GM12878 (cell line): ENCODE data around the gene GARS1. TPM values are rescaled to one million over a fixed set of nuclear protein-coding genes. Genes with fewer than 3 reads are reported as not detected.

Experiments used
- BCL11A ChIP-seq: IDR thresholded peaks from 2 replicates; pipeline ENCODE4 v1.6.1; 2011; ENCODE audit warnings: low read depth, low read length
- CHD2 ChIP-seq: IDR thresholded peaks from 2 replicates; pipeline ENCODE4 v1.6.1; 2011; ENCODE audit warnings: low read depth, low read length, improper control_type of control experiment, borderline replicate concordance
- CREB1 ChIP-seq: IDR thresholded peaks from 2 replicates; pipeline ENCODE4 v1.6.1; 2012; ENCODE audit warnings: low read depth, mild to moderate bottlenecking, inconsistent platforms
- ETV6 ChIP-seq, 2 experiments: fragments of 450-650 bp in 1 of 2; IDR thresholded peaks in 1 of 2; conservative IDR thresholded peaks in 1 of 2; 2 replicates each; pipeline ENCODE4 v1.6.1; 2014; ENCODE audit warnings: antibody characterized with exemption in 1 of 2, borderline replicate concordance in 1 of 2, low read depth in 1 of 2, mild to moderate bottlenecking in 1 of 2, moderate library complexity in 1 of 2
- GABPA ChIP-seq: IDR thresholded peaks from 2 replicates; pipeline ENCODE4 v1.6.1; 2014; ENCODE audit warnings: antibody characterized with exemption, low read depth, mild to moderate bottlenecking, inconsistent platforms
- PAX5 ChIP-seq: IDR thresholded peaks from 2 replicates; pipeline ENCODE4 v1.6.1; 2011; ENCODE audit warnings: low read depth, low read length, borderline replicate concordance
- RUNX3 ChIP-seq: IDR thresholded peaks from 2 replicates; pipeline ENCODE4 v1.6.1; 2012; ENCODE audit warnings: low read length, inconsistent platforms
- SIN3A ChIP-seq: IDR thresholded peaks from 2 replicates; pipeline ENCODE4 v1.6.1; 2012; ENCODE audit warnings: low read depth, low read length, improper control_type of control experiment
- TCF7 ChIP-seq: IDR thresholded peaks from 2 replicates; pipeline ENCODE4 v1.6.1; 2014; ENCODE audit warnings: antibody characterized with exemption, borderline replicate concordance
- WRNIP1 ChIP-seq: IDR thresholded peaks from 2 replicates; pipeline ENCODE4 v1.6.1; 2011; ENCODE audit warnings: low read depth, low read length, improper control_type of control experiment, borderline replicate concordance
- polyA plus RNA-seq, 11 experiments: library from polyadenylated mRNA; depleted of rRNA in 4 of 11; unstranded in 6 of 11; stranded (reverse) in 5 of 11; fragments of >200 nt; fragmentation: Nextera tagmentation in 4 of 11; fragmentation: Illumina TruSeq in 1 of 11; extraction: Ambion mirVana in 4 of 11; extraction: Trizol in 1 of 11; gene quantifications; 1 replicate in 1 of 11; 2 replicates in 10 of 11; pipeline versions ENCODE4 v1.2.1 to v1.2.3, GENCODE V29; 2011 to 2016; ENCODE audit warnings: inconsistent platforms in 2 of 11, missing spikeins in 2 of 11, low read depth in 1 of 11
- total RNA-seq, 4 experiments: library from RNA; depleted of rRNA in 3 of 4; stranded (reverse); fragments of >200 nt in 3 of 4; fragmentation: Illumina TruSeq in 1 of 4; extraction: Trizol in 1 of 4; gene quantifications; 2 replicates each; pipeline versions ENCODE4 v1.2.1 to v1.2.3, GENCODE V29; 2013 to 2021
- TF ChIP-seq, protein P1 (sequence below): IDR thresholded peaks from 2 replicates; pipeline ENCODE4 v1.6.1; 2012; ENCODE audit warnings: mild to moderate bottlenecking, low read depth, low read length
- TF ChIP-seq, protein P2 (sequence below): IDR thresholded peaks from 2 replicates; pipeline ENCODE4 v1.6.1; 2012; ENCODE audit warnings: low read depth, low read length, improper control_type of control experiment
- TF ChIP-seq, protein P3 (sequence below): IDR thresholded peaks from 2 replicates; pipeline ENCODE4 v1.6.1; 2011; ENCODE audit warnings: borderline replicate concordance, low read depth, mild to moderate bottlenecking, moderate library complexity, low read length; ENCODE audit not compliant: insufficient read depth, poor library complexity, severe bottlenecking
- TF ChIP-seq, protein P4 (sequence below): fragments of 450-650 bp; IDR thresholded peaks from 2 replicates; pipeline ENCODE4 v1.6.1; 2016; ENCODE audit warnings: mild to moderate bottlenecking
- TF ChIP-seq, protein P5 (sequence below): IDR thresholded peaks from 2 replicates; pipeline ENCODE4 v1.6.1; 2012; ENCODE audit warnings: low read depth, low read length, improper control_type of control experiment

GARS1 gene
- total and polyA plus RNA-seq, 10 of the 15 experiments (the other 5 are each of a cell fraction or from before 2014, with no cell fraction given), result 120 to 361 (median 187) TPM

DNA sequence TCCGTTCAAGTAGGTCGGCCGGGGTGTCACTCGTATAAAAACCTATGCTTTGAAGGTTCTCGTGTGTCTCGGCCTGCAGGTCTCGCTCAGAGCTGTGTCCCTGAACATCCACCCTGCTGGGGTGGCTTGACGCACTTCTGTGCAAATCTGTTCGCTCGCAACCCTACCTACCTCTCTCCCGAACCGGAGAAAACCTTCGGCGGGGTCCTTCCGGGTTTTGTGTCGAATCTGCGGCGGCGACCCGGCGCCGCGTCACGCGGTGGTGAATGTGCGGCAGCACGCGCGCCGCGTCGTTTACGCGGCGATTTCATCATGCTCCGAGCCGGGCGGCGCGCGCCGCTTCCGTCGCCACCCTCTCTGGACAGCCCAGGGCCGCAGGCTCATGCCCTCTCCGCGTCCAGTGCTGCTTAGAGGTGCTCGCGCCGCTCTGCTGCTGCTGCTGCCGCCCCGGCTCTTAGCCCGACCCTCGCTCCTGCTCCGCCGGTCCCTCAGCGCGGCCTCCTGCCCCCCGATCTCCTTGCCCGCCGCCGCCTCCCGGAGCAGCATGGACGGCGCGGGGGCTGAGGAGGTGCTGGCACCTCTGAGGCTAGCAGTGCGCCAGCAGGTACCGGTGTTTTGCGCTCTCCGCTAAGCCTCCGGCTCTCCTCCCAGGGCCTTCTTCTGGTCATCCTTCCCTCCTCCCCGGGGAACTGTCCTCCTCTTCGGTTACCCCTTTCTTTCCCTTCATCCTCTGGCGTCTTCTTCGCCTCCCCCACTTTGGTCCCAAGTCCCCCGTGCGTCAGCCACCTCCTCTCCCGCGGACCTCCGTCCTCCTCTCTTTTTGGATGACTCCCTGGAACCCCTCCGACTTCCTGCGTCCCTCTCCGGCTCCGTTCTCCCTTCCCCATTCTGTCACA lies at the start of gene GARS1 (continued):
- TF ChIP-seq, protein P1, sequence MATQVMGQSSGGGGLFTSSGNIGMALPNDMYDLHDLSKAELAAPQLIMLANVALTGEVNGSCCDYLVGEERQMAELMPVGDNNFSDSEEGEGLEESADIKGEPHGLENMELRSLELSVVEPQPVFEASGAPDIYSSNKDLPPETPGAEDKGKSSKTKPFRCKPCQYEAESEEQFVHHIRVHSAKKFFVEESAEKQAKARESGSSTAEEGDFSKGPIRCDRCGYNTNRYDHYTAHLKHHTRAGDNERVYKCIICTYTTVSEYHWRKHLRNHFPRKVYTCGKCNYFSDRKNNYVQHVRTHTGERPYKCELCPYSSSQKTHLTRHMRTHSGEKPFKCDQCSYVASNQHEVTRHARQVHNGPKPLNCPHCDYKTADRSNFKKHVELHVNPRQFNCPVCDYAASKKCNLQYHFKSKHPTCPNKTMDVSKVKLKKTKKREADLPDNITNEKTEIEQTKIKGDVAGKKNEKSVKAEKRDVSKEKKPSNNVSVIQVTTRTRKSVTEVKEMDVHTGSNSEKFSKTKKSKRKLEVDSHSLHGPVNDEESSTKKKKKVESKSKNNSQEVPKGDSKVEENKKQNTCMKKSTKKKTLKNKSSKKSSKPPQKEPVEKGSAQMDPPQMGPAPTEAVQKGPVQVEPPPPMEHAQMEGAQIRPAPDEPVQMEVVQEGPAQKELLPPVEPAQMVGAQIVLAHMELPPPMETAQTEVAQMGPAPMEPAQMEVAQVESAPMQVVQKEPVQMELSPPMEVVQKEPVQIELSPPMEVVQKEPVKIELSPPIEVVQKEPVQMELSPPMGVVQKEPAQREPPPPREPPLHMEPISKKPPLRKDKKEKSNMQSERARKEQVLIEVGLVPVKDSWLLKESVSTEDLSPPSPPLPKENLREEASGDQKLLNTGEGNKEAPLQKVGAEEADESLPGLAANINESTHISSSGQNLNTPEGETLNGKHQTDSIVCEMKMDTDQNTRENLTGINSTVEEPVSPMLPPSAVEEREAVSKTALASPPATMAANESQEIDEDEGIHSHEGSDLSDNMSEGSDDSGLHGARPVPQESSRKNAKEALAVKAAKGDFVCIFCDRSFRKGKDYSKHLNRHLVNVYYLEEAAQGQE, result 0 out of 2 replicates have a peak, but pooled peaks have one; percentile 7
- TF ChIP-seq, protein P2, sequence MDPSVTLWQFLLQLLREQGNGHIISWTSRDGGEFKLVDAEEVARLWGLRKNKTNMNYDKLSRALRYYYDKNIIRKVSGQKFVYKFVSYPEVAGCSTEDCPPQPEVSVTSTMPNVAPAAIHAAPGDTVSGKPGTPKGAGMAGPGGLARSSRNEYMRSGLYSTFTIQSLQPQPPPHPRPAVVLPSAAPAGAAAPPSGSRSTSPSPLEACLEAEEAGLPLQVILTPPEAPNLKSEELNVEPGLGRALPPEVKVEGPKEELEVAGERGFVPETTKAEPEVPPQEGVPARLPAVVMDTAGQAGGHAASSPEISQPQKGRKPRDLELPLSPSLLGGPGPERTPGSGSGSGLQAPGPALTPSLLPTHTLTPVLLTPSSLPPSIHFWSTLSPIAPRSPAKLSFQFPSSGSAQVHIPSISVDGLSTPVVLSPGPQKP, result peak; percentile 94
- TF ChIP-seq TCF7, result no peak
- peak; percentile 86; the same call in 1 of the 2 replicates for TF ChIP-seq WRNIP1
- TF ChIP-seq, protein P3, sequence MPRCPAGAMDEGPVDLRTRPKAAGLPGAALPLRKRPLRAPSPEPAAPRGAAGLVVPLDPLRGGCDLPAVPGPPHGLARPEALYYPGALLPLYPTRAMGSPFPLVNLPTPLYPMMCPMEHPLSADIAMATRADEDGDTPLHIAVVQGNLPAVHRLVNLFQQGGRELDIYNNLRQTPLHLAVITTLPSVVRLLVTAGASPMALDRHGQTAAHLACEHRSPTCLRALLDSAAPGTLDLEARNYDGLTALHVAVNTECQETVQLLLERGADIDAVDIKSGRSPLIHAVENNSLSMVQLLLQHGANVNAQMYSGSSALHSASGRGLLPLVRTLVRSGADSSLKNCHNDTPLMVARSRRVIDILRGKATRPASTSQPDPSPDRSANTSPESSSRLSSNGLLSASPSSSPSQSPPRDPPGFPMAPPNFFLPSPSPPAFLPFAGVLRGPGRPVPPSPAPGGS, result peak; percentile 64
- TF ChIP-seq ETV6 (conservative IDR thresholded peaks at IDR 0.05 in 1 of 2, IDR thresholded peaks at IDR 0.05 in 1 of 2; ENCODE audit: borderline replicate concordance in 1 of 2, low read depth in 1 of 2), result peak in 1 of 2 experiments; percentile 34; a peak in 2 of 4 replicates
- 0 out of 2 replicates have a peak, but pooled peaks have one; percentile 2 for TF ChIP-seq BCL11A
- TF ChIP-seq, protein P4, sequence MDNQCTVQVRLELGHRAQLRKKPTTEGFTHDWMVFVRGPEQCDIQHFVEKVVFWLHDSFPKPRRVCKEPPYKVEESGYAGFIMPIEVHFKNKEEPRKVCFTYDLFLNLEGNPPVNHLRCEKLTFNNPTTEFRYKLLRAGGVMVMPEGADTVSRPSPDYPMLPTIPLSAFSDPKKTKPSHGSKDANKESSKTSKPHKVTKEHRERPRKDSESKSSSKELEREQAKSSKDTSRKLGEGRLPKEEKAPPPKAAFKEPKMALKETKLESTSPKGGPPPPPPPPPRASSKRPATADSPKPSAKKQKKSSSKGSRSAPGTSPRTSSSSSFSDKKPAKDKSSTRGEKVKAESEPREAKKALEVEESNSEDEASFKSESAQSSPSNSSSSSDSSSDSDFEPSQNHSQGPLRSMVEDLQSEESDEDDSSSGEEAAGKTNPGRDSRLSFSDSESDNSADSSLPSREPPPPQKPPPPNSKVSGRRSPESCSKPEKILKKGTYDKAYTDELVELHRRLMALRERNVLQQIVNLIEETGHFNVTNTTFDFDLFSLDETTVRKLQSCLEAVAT, result 0 out of 2 replicates have a peak, but pooled peaks have one; percentile 34
- TF ChIP-seq RUNX3, result peak; percentile 78
- TF ChIP-seq SIN3A, result peak; percentile 85
- TF ChIP-seq GABPA, result peak; percentile 65; the same call in 1 of the 2 replicates
- TF ChIP-seq CREB1, result peak; percentile 99
- TF ChIP-seq, protein P5, sequence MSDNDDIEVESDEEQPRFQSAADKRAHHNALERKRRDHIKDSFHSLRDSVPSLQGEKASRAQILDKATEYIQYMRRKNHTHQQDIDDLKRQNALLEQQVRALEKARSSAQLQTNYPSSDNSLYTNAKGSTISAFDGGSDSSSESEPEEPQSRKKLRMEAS, result peak; percentile 89
- peak; percentile 72 for TF ChIP-seq CHD2
- TF ChIP-seq PAX5, result 0 out of 2 replicates have a peak, but pooled peaks have one; percentile 65
